ENCODE measurements around the gene THOC1. TPM values are rescaled to one million over a fixed set of nuclear protein-coding genes. Genes with fewer than 3 reads are reported as not detected.
"Not testable (repeated sequence)": the region's sequence is repeated elsewhere in the genome, so short reads cannot be mapped to it uniquely, and the experiment has no call there.

THOC1 gene
- total and polyA plus RNA-seq, 2 of the 4 experiments (the other 2 are of a cell fraction), result 13.3 to 15.8 TPM

- BruUV-seq (replicated peaks); H3K14ac ChIP-seq (replicated peaks; ENCODE audit: low read depth, low read length); H3K56ac ChIP-seq (ENCODE audit: extremely low read depth, insufficient read depth, low read length); H2BK120ac ChIP-seq (ENCODE audit: low read depth, low read length); H3K4ac ChIP-seq (ENCODE audit: low read depth, low read length); H4K5ac ChIP-seq (ENCODE audit: low read depth, low read length); H3K27ac ChIP-seq (ENCODE audit: insufficient read depth, low read length); H2AK9ac ChIP-seq (replicated peaks; ENCODE audit: low read depth, low read length, poor library complexity); H2BK15ac ChIP-seq (ENCODE audit: low read depth, low read length); DNase-seq; CTCF ChIA-PET; H3K9me1 ChIP-seq (ENCODE audit: insufficient read depth, low read length); H3K18ac ChIP-seq (ENCODE audit: low read depth, low read length); H3K4me2 ChIP-seq (ENCODE audit: low read depth, low read length); H2BK20ac ChIP-seq (ENCODE audit: low read depth, low read length); POLR2A ChIA-PET (ENCODE audit: unreplicated experiment); H2AK5ac ChIP-seq (ENCODE audit: low read depth, low read length); ATAC-seq (ENCODE audit: low read depth); H4K91ac ChIP-seq (ENCODE audit: insufficient read depth, low read depth, low read length); H3K23ac ChIP-seq (ENCODE audit: low read depth, low read length); H3K36me3 ChIP-seq (ENCODE audit: control insufficient read depth, insufficient read depth, low read length); dilution Hi-C loops (cut with HindIII; ENCODE audit: low sequenced_read_pairs, unreplicated experiment); H2BK5ac ChIP-seq (ENCODE audit: low read depth, low read length, poor library complexity, severe bottlenecking); H4K20me1 ChIP-seq (ENCODE audit: insufficient read depth, low read length); H4K8ac ChIP-seq (ENCODE audit: low read depth in 2 of 2, low read length in 2 of 2); in situ Hi-C loops (cut with MboI; ENCODE audit: low sequenced_read_pairs); H3K9me3 ChIP-seq (ENCODE audit: control insufficient read depth, insufficient read depth, low read length); H3K79me1 ChIP-seq (ENCODE audit: low read depth in 1 of 2, low read length in 2 of 2); H3K4me3 ChIP-seq (ENCODE audit: insufficient read depth, low read depth, low read length); H3K9ac ChIP-seq (ENCODE audit: low read depth, low read length); H2AFZ ChIP-seq (replicated peaks; ENCODE audit: low read length, poor library complexity); H3K4me1 ChIP-seq (ENCODE audit: control insufficient read depth, insufficient read depth, low read length): not testable (repeated sequence)
- no CpG with 5 or more reads among the region's 4 CpGs for WGBS, 2 experiments (ENCODE audit: extremely low coverage in 2 of 2, insufficient read length in 1 of 2)
- peaks cover 19% of the 10 kb centered on the region for H3K27me3 ChIP-seq (ENCODE audit: control insufficient read depth, insufficient read depth, low read length)
- intact Hi-C loops (cut with micrococcal nuclease), result loop anchor here (5.0 kb wide), 1 partner anchor 207 kb away; no protein-coding TSS in a partner anchor
These were observed 22.1 kb upstream of the THOC1 start for GRCh38 chr18:289970-290369.
